K562 treated with DMSO at 1 percent for 4 hours (cell line): ENCODE results near the gene TEX13A. TPM values are rescaled to one million over a fixed set of nuclear protein-coding genes. Genes with fewer than 3 reads are reported as not detected.

Experiments
- total RNA-seq: library from RNA; unstranded; fragments of 300-600 nt; gene quantifications from 2 replicates; pipeline ENCODE4 v1.2.3, GENCODE V29; 2022; ENCODE audit not compliant: insufficient read depth

The TEX13A gene, protein sequence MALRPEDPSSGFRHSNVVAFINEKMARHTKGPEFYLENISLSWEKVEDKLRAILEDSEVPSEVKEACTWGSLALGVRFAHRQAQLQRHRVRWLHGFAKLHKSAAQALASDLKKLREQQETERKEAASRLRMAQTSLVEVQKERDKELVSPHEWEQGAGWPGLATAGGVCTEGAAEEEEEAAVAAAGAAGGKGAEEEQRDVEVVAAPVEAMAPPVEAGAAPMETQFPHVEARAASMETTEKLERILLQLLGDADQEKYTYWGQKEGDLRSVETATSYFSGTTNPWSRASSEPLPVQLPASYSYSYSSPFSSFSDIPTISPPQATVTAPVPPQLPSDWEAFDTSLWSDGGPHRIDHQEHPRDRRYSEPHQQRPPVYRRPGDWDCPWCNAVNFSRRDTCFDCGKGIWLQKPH
- total RNA-seq = not detected in 2 replicates

DNA sequence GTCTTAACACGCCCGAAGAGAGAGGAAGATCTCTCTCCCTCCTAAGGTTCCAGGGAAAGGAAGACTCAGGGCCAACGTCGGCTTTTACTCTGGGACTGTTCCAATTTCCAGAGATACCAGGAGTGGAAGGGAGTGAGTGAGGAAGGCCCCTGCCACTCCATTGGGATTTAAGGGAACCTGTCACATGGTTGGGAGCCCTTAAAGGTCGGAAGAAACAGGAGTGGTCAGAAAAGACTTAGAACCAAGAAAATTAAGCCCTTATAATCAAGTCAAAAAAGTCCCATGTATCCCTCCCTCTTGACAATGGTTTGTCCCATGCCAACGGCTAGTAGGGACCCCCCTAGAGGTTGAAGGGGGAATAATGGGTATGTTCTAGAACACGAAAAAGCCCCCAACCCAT is at the start of gene TEX13A:
TEX13A (minus strand) TSS at position 59 of the 400 bp plus-strand sequence. CDS start 297 bp downstream, outside the sequence.

